GM23338 (cell line): ENCODE measurements around the gene SP6. TPM values are rescaled to one million over a fixed set of nuclear protein-coding genes. Genes with fewer than 3 reads are reported as not detected.

Experiments used
- ATAC-seq: fragments of 200-7000 bp; cut with Tn5 transposase; 3 replicates; pipeline ENCODE4 v1.9.1; 2020
- DNase-seq: peaks from one replicate; pipeline ENCODE4 v3.0.0-alpha.2; 2015; ENCODE audit warnings: low spot score
- H2AFZ ChIP-seq: fragments of 200-600 bp; sonication (generic); 2 replicates; pipeline ENCODE4 v1.8.0; 2016; ENCODE audit warnings: antibody characterized with exemption, mild to moderate bottlenecking, moderate library complexity
- H3F3A ChIP-seq: fragments of 200-600 bp; sonication (generic); replicated peaks from 2 replicates; pipeline ENCODE4 v1.8.0; 2017; ENCODE audit warnings: antibody characterized with exemption, mixed run types, low read depth
- H3K27ac ChIP-seq: fragments of 200-600 bp; sonication (generic); 2 replicates; pipeline ENCODE4 v1.6.1; 2016; ENCODE audit warnings: low read depth
- H3K27me3 ChIP-seq: fragments of 200-600 bp; sonication (generic); 2 replicates; pipeline ENCODE4 v1.8.0; 2016; ENCODE audit warnings: mild to moderate bottlenecking, mixed run types, moderate library complexity; ENCODE audit not compliant: insufficient read depth
- H3K36me3 ChIP-seq: fragments of 200-600 bp; sonication (generic); 2 replicates; pipeline ENCODE4 v1.8.0; 2016; ENCODE audit warnings: mild to moderate bottlenecking; ENCODE audit not compliant: insufficient read depth
- H3K4me1 ChIP-seq: fragments of 200-600 bp; sonication (generic); 2 replicates; pipeline ENCODE4 v1.8.0; 2016; ENCODE audit warnings: mild to moderate bottlenecking, moderate library complexity; ENCODE audit not compliant: insufficient read depth
- H3K4me2 ChIP-seq: fragments of 200-600 bp; sonication (generic); 2 replicates; pipeline ENCODE4 v1.7.1; 2017; ENCODE audit warnings: mixed run types
- H3K4me3 ChIP-seq: fragments of 200-600 bp; sonication (generic); 2 replicates; pipeline ENCODE4 v1.6.1; 2016; ENCODE audit warnings: mixed run types
- H3K79me2 ChIP-seq: fragments of 200-600 bp; sonication (generic); replicated peaks from 2 replicates; pipeline ENCODE4 v1.8.0; 2017; ENCODE audit warnings: mild to moderate bottlenecking; ENCODE audit not compliant: insufficient read depth
- H3K9me2 ChIP-seq: fragments of 200-600 bp; sonication (generic); 2 replicates; pipeline ENCODE4 v1.8.0; 2017; ENCODE audit not compliant: insufficient read depth
- H4K20me1 ChIP-seq: fragments of 200-600 bp; sonication (generic); replicated peaks from 2 replicates; pipeline ENCODE4 v1.8.0; 2017; ENCODE audit warnings: mild to moderate bottlenecking; ENCODE audit not compliant: insufficient read depth
- H3K27ac Mint-ChIP-seq: 2 replicates; pipeline ENCODE4 v1.8.0; 2020; ENCODE audit warnings: inconsistent platforms, mild to moderate bottlenecking, moderate library complexity, mixed read lengths
- H3K27me3 Mint-ChIP-seq: 3 replicates; pipeline ENCODE4 v1.8.0; 2022; ENCODE audit warnings: low read depth, mild to moderate bottlenecking, moderate library complexity, mixed read lengths, inconsistent platforms; ENCODE audit not compliant: insufficient read depth, poor library complexity
- H3K36me3 Mint-ChIP-seq: 3 replicates; pipeline ENCODE4 v1.8.0; 2021; ENCODE audit warnings: low read depth, mild to moderate bottlenecking, inconsistent platforms, moderate library complexity, mixed read lengths
- H3K4me1 Mint-ChIP-seq: 3 replicates; pipeline ENCODE4 v1.8.0; 2020; ENCODE audit warnings: mild to moderate bottlenecking, inconsistent platforms, mixed read lengths
- H3K4me3 Mint-ChIP-seq: 3 replicates; pipeline ENCODE4 v1.8.0; 2021; ENCODE audit warnings: moderate library complexity, mild to moderate bottlenecking, inconsistent platforms, mixed read lengths
- H3K9me3 Mint-ChIP-seq: 3 replicates; pipeline ENCODE4 v1.8.0; 2020; ENCODE audit warnings: moderate library complexity, mild to moderate bottlenecking, inconsistent platforms, mixed read lengths
- CREB1 ChIP-seq: fragments of 250-450 bp; sonication (Bioruptor Pico); IDR thresholded peaks from 2 replicates; pipeline ENCODE4 v1.5.0; 2020; ENCODE audit warnings: low read depth, mild to moderate bottlenecking, moderate library complexity
- EZH2 ChIP-seq: fragments of 200-600 bp; sonication (generic); IDR thresholded peaks from one replicate; pipeline ENCODE4 v1.8.0; 2017; ENCODE audit warnings: antibody characterized with exemption, mild to moderate bottlenecking, low read depth; ENCODE audit not compliant: unreplicated experiment
- EZH2phosphoT487 ChIP-seq: fragments of 200-600 bp; sonication (generic); IDR thresholded peaks from one replicate; pipeline ENCODE4 v1.8.1; 2018; ENCODE audit warnings: antibody characterized with exemption; ENCODE audit not compliant: unreplicated experiment
- JUNB ChIP-seq: IDR thresholded peaks from one replicate; pipeline ENCODE4 v1.6.1; 2016; ENCODE audit warnings: antibody characterized with exemption; ENCODE audit not compliant: unreplicated experiment
- NANOG ChIP-seq: IDR thresholded peaks from 2 replicates; pipeline ENCODE4 v1.6.1; 2016; ENCODE audit warnings: antibody characterized with exemption, borderline replicate concordance
- POLR2AphosphoS5 ChIP-seq: IDR thresholded peaks from 2 replicates; pipeline ENCODE4 v1.6.1; 2016; ENCODE audit warnings: antibody characterized with exemption, low read depth
- STAT1 ChIP-seq: IDR thresholded peaks from one replicate; pipeline ENCODE4 v1.6.1; 2016; ENCODE audit warnings: antibody characterized with exemption; ENCODE audit not compliant: unreplicated experiment
- ZNF114 ChIP-seq: fragments of 250-450 bp; sonication (Bioruptor Pico); IDR thresholded peaks from 2 replicates; pipeline ENCODE4 v1.5.0; 2020; ENCODE audit warnings: mild to moderate bottlenecking, moderate library complexity
- ZNF331 ChIP-seq: fragments of 250-450 bp; sonication (Bioruptor Pico); IDR thresholded peaks from 2 replicates; pipeline ENCODE4 v1.5.0; 2020; ENCODE audit warnings: low read depth, mild to moderate bottlenecking, moderate library complexity
- polyA plus RNA-seq: library from polyadenylated mRNA; unstranded; fragments of >200 nt; fragmentation: Nextera tagmentation; extraction: Ambion mirVana; gene quantifications from 2 replicates; pipeline ENCODE4 v1.2.1, GENCODE V29; 2016
- total RNA-seq: library from RNA; depleted of rRNA; stranded (reverse); fragments of >200 nt; shearing (Covaris generic); gene quantifications from 2 replicates; pipeline ENCODE4 v1.2.3, GENCODE V29; 2014
- TF ChIP-seq, protein P1 (sequence below): fragments of 250-450 bp; sonication (Bioruptor Pico); IDR thresholded peaks from 2 replicates; pipeline ENCODE4 v1.5.0; 2020; ENCODE audit warnings: mild to moderate bottlenecking, moderate library complexity
- TF ChIP-seq, protein P2 (sequence below), 2 experiments: fragments of 200-600 bp in 1 of 2; sonication (generic) in 1 of 2; conservative IDR thresholded peaks; 2 replicates each; pipeline versions ENCODE4 v1.5.1 to v1.6.1; 2016 to 2017; ENCODE audit warnings: antibody characterized with exemption in 2 of 2, low read depth in 2 of 2, mild to moderate bottlenecking in 2 of 2, moderate library complexity in 1 of 2
- TF ChIP-seq, protein P3 (sequence below): IDR thresholded peaks from 2 replicates; pipeline ENCODE4 v1.6.1; 2016; ENCODE audit warnings: antibody characterized with exemption
- TF ChIP-seq, protein P4 (sequence below): IDR thresholded peaks from one replicate; pipeline ENCODE4 v1.6.1; 2018; ENCODE audit warnings: antibody characterized with exemption; ENCODE audit not compliant: unreplicated experiment

SP6 gene
- total and polyA plus RNA-seq, 2 experiments from 2014 or later, result 0.13 to 1.0 TPM

DNA sequence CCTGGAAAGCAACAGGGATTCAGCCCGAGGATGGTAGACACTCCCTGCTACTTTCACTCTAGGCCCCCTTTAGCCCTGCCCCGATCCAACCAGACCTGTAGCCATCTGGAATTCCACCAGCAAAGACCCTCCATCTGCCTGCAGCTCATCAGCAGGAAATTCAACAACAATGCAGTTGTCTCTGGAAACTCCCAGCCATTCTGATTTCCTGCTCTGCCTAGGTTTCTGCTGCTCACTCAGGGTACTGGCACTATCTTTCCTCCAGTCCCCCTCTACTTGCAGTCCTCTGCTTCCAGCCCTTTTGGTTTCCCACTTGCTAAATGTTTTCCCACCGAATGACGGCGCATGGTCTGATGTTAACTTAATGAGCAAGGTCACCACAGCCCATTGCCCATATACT is 2.7 kb upstream of the SP6 start:
- Mint-ChIP-seq H3K4me1 (peaks cover 55% of the 10 kb centered on the region), H3K27ac (no peak overlapping the region), H3K9me3 (no peaks in the 10 kb centered on the region), H3K4me3 (no peak overlapping the region), H3K27me3 (peaks cover 77% of the 10 kb centered on the region), H3K36me3 (no peaks in the 10 kb centered on the region)
- Histone ChIP-seq H3K9me2 (no peaks in the 10 kb centered on the region; the same call in 1 of the 2 replicates), H3K4me3 (no peak overlapping the region), H3F3A (peaks cover 15% of the 10 kb centered on the region; the same call in 1 of the 2 replicates), H3K79me2 (no peaks in the 10 kb centered on the region), H3K36me3 (no peaks in the 10 kb centered on the region), H3K4me1 (peaks cover 39% of the 10 kb centered on the region), H2AFZ (no peak overlapping the region), H4K20me1 (peaks cover 4% of the 10 kb centered on the region; the same call in 1 of the 2 replicates), H3K27me3 (peaks cover 85% of the 10 kb centered on the region), H3K27ac (no peak overlapping the region), H3K4me2 (0 out of 2 replicates have a peak overlapping the region, but pooled peaks have one; percentile 96)
- TF ChIP-seq POLR2AphosphoS5 (no peak), CREB1 (CRISPR knock-in tag) (no peak), EZH2phosphoT487 (no peak), NANOG (no peak), JUNB (no peak), ZNF114 (no peak), ZNF331 (no peak), EZH2 (no peak), STAT1 (no peak)
- TF ChIP-seq, protein P1, sequence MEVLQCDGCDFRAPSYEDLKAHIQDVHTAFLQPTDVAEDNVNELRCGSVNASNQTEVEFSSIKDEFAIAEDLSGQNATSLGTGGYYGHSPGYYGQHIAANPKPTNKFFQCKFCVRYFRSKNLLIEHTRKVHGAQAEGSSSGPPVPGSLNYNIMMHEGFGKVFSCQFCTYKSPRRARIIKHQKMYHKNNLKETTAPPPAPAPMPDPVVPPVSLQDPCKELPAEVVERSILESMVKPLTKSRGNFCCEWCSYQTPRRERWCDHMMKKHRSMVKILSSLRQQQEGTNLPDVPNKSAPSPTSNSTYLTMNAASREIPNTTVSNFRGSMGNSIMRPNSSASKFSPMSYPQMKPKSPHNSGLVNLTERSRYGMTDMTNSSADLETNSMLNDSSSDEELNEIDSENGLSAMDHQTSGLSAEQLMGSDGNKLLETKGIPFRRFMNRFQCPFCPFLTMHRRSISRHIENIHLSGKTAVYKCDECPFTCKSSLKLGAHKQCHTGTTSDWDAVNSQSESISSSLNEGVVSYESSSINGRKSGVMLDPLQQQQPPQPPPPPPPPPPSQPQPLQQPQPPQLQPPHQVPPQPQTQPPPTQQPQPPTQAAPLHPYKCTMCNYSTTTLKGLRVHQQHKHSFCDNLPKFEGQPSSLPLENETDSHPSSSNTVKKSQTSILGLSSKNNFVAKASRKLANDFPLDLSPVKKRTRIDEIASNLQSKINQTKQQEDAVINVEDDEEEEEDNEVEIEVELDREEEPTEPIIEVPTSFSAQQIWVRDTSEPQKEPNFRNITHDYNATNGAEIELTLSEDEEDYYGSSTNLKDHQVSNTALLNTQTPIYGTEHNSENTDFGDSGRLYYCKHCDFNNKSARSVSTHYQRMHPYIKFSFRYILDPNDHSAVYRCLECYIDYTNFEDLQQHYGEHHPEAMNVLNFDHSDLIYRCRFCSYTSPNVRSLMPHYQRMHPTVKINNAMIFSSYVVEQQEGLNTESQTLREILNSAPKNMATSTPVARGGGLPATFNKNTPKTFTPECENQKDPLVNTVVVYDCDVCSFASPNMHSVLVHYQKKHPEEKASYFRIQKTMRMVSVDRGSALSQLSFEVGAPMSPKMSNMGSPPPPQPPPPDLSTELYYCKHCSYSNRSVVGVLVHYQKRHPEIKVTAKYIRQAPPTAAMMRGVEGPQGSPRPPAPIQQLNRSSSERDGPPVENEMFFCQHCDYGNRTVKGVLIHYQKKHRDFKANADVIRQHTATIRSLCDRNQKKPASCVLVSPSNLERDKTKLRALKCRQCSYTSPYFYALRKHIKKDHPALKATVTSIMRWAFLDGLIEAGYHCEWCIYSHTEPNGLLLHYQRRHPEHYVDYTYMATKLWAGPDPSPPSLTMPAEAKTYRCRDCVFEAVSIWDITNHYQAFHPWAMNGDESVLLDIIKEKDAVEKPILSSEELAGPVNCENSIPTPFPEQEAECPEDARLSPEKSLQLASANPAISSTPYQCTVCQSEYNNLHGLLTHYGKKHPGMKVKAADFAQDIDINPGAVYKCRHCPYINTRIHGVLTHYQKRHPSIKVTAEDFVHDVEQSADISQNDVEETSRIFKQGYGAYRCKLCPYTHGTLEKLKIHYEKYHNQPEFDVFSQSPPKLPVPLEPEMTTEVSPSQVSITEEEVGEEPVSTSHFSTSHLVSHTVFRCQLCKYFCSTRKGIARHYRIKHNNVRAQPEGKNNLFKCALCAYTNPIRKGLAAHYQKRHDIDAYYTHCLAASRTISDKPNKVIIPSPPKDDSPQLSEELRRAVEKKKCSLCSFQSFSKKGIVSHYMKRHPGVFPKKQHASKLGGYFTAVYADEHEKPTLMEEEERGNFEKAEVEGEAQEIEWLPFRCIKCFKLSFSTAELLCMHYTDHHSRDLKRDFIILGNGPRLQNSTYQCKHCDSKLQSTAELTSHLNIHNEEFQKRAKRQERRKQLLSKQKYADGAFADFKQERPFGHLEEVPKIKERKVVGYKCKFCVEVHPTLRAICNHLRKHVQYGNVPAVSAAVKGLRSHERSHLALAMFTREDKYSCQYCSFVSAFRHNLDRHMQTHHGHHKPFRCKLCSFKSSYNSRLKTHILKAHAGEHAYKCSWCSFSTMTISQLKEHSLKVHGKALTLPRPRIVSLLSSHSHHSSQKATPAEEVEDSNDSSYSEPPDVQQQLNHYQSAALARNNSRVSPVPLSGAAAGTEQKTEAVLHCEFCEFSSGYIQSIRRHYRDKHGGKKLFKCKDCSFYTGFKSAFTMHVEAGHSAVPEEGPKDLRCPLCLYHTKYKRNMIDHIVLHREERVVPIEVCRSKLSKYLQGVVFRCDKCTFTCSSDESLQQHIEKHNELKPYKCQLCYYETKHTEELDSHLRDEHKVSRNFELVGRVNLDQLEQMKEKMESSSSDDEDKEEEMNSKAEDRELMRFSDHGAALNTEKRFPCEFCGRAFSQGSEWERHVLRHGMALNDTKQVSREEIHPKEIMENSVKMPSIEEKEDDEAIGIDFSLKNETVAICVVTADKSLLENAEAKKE (CRISPR knock-in tag), result no peak
- TF ChIP-seq, protein P2, sequence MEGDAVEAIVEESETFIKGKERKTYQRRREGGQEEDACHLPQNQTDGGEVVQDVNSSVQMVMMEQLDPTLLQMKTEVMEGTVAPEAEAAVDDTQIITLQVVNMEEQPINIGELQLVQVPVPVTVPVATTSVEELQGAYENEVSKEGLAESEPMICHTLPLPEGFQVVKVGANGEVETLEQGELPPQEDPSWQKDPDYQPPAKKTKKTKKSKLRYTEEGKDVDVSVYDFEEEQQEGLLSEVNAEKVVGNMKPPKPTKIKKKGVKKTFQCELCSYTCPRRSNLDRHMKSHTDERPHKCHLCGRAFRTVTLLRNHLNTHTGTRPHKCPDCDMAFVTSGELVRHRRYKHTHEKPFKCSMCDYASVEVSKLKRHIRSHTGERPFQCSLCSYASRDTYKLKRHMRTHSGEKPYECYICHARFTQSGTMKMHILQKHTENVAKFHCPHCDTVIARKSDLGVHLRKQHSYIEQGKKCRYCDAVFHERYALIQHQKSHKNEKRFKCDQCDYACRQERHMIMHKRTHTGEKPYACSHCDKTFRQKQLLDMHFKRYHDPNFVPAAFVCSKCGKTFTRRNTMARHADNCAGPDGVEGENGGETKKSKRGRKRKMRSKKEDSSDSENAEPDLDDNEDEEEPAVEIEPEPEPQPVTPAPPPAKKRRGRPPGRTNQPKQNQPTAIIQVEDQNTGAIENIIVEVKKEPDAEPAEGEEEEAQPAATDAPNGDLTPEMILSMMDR (conservative IDR thresholded peaks at IDR 0.05; ENCODE audit: low read depth in 2 of 2), result no peak
- TF ChIP-seq, protein P3, sequence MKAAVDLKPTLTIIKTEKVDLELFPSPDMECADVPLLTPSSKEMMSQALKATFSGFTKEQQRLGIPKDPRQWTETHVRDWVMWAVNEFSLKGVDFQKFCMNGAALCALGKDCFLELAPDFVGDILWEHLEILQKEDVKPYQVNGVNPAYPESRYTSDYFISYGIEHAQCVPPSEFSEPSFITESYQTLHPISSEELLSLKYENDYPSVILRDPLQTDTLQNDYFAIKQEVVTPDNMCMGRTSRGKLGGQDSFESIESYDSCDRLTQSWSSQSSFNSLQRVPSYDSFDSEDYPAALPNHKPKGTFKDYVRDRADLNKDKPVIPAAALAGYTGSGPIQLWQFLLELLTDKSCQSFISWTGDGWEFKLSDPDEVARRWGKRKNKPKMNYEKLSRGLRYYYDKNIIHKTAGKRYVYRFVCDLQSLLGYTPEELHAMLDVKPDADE, result no peak
- TF ChIP-seq, protein P4, sequence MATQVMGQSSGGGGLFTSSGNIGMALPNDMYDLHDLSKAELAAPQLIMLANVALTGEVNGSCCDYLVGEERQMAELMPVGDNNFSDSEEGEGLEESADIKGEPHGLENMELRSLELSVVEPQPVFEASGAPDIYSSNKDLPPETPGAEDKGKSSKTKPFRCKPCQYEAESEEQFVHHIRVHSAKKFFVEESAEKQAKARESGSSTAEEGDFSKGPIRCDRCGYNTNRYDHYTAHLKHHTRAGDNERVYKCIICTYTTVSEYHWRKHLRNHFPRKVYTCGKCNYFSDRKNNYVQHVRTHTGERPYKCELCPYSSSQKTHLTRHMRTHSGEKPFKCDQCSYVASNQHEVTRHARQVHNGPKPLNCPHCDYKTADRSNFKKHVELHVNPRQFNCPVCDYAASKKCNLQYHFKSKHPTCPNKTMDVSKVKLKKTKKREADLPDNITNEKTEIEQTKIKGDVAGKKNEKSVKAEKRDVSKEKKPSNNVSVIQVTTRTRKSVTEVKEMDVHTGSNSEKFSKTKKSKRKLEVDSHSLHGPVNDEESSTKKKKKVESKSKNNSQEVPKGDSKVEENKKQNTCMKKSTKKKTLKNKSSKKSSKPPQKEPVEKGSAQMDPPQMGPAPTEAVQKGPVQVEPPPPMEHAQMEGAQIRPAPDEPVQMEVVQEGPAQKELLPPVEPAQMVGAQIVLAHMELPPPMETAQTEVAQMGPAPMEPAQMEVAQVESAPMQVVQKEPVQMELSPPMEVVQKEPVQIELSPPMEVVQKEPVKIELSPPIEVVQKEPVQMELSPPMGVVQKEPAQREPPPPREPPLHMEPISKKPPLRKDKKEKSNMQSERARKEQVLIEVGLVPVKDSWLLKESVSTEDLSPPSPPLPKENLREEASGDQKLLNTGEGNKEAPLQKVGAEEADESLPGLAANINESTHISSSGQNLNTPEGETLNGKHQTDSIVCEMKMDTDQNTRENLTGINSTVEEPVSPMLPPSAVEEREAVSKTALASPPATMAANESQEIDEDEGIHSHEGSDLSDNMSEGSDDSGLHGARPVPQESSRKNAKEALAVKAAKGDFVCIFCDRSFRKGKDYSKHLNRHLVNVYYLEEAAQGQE, result no peak
- ATAC-seq (no peak), DNase-seq (peak; percentile 16)
